GM12865 (cell line): Measurements from ENCODE around the gene IL17C.

Source experiments
- DNase-seq: peaks from one replicate; pipeline ENCODE4 v3.0.0; 2010; ENCODE audit warnings: low read depth
- H3K4me3 ChIP-seq: 2 replicates; pipeline ENCODE4 v1.5.1; 2011; ENCODE audit warnings: mild to moderate bottlenecking, low read depth, low read length, control low read depth
- CTCF ChIP-seq: IDR thresholded peaks from 2 replicates; pipeline ENCODE4 v1.5.1; 2011; ENCODE audit warnings: low read length, control low read depth, low read depth, inconsistent platforms; ENCODE audit not compliant: insufficient read depth; ENCODE audit errors: missing control alignments

The IL17C gene

GRCh38 chr16:88676502-88677242 is 38.3 kb downstream of the IL17C start:
- H3K4me3 ChIP-seq: no peak overlapping the region
- no peak for TF ChIP-seq CTCF
- no peak for DNase-seq

GRCh38 chr16:88677721-88678120 is 39.3 kb downstream of the IL17C start:
- no peak for DNase-seq
- TF ChIP-seq CTCF: no peak
- no peak overlapping the region for H3K4me3 ChIP-seq

GRCh38 chr16:88678224-88678979 is 40.0 kb downstream of the IL17C start:
- DNase-seq: no peak
- TF ChIP-seq CTCF: no peak

GRCh38 chr16:88680554-88681083 is 42.2 kb downstream of the IL17C start:
- DNase-seq: no peak
- no peak for TF ChIP-seq CTCF
- peak overlapping the region; percentile 39 for H3K4me3 ChIP-seq

More at GRCh38 chr16:88678224-88678979, 40.0 kb downstream of the IL17C start:
- H3K4me3 ChIP-seq: no peak overlapping the region

GRCh38 chr16:88681084-88681680 is 42.8 kb downstream of the IL17C start:
- H3K4me3 ChIP-seq: peak overlapping the region; percentile 39
- peak; percentile 91 for DNase-seq
- TF ChIP-seq CTCF: peak; percentile 75

- peak overlapping the region; percentile 39 for H3K4me3 ChIP-seq
- peak; percentile 97 for DNase-seq
- no peak for TF ChIP-seq CTCF
Observed at GRCh38 chr16:88681709-88682451, 43.5 kb downstream of the IL17C start.
